H9 (cell line): ENCODE data around the gene ZNF446. TPM values are rescaled to one million over a fixed set of nuclear protein-coding genes. Genes with fewer than 3 reads are reported as not detected.

Experiments used
- DNase-seq: peaks from one replicate; pipeline ENCODE4 v3.0.0-alpha.2; 2017
- H2AFZ ChIP-seq: one replicate; pipeline ENCODE4 v1.6.1; 2013; ENCODE audit warnings: mild to moderate bottlenecking, low read length, control low read depth, moderate library complexity
- H2AK5ac ChIP-seq: 2 replicates; pipeline ENCODE4 v1.6.1; 2013; ENCODE audit warnings: low read length, control low read depth, mixed read lengths; ENCODE audit not compliant: insufficient read length
- H2BK120ac ChIP-seq: one replicate; pipeline ENCODE4 v1.6.1; 2013; ENCODE audit warnings: low read depth, mild to moderate bottlenecking, low read length, control low read depth, inconsistent platforms; ENCODE audit not compliant: poor library complexity, severe bottlenecking
- H2BK12ac ChIP-seq: 2 replicates; pipeline ENCODE4 v1.6.1; 2013; ENCODE audit warnings: low read length, control low read depth, mixed read lengths, low read depth; ENCODE audit not compliant: insufficient read length
- H2BK15ac ChIP-seq: 2 replicates; pipeline ENCODE4 v1.6.1; 2013; ENCODE audit warnings: low read depth, low read length, control low read depth
- H2BK20ac ChIP-seq: one replicate; pipeline ENCODE4 v1.6.1; 2013; ENCODE audit warnings: low read depth, mild to moderate bottlenecking, low read length, control low read depth, inconsistent platforms; ENCODE audit not compliant: poor library complexity, severe bottlenecking
- H2BK5ac ChIP-seq: 2 replicates; pipeline ENCODE4 v1.6.1; 2013; ENCODE audit warnings: low read length, control low read depth, mixed read lengths; ENCODE audit not compliant: insufficient read length
- H3K14ac ChIP-seq: 2 replicates; pipeline ENCODE4 v1.6.1; 2013; ENCODE audit warnings: low read length, control low read depth; ENCODE audit not compliant: insufficient read depth
- H3K18ac ChIP-seq: 2 replicates; pipeline ENCODE4 v1.6.1; 2013; ENCODE audit warnings: low read depth, mild to moderate bottlenecking, mixed read lengths, low read length, control low read depth; ENCODE audit not compliant: insufficient read length
- H3K23ac ChIP-seq: 2 replicates; pipeline ENCODE4 v1.6.1; 2013; ENCODE audit warnings: low read length, control low read depth, mixed read lengths, low read depth; ENCODE audit not compliant: insufficient read length
- H3K23me2 ChIP-seq: 2 replicates; pipeline ENCODE4 v1.6.1; 2013; ENCODE audit warnings: low read depth, mild to moderate bottlenecking, mixed read lengths, low read length, control low read depth; ENCODE audit not compliant: insufficient read length, poor library complexity, severe bottlenecking
- H3K27ac ChIP-seq: 2 replicates; pipeline ENCODE4 v1.5.1; 2013; ENCODE audit warnings: low read length, control low read depth, mixed read lengths, low read depth; ENCODE audit not compliant: insufficient read length
- H3K27me3 ChIP-seq: 2 replicates; pipeline ENCODE4 v1.6.1; 2013; ENCODE audit warnings: low read length, control low read depth, inconsistent platforms; ENCODE audit not compliant: insufficient read depth
- H3K4ac ChIP-seq: 2 replicates; pipeline ENCODE4 v1.6.1; 2013; ENCODE audit warnings: low read depth, mild to moderate bottlenecking, control low read depth, inconsistent platforms, low read length, moderate library complexity
- H3K4me1 ChIP-seq: 2 replicates; pipeline ENCODE4 v1.6.1; 2013; ENCODE audit warnings: low read length, control low read depth, inconsistent platforms; ENCODE audit not compliant: insufficient read depth
- H3K4me2 ChIP-seq: 2 replicates; pipeline ENCODE4 v1.6.1; 2013; ENCODE audit warnings: low read length, control low read depth, mixed read lengths; ENCODE audit not compliant: insufficient read length, insufficient read depth
- H3K56ac ChIP-seq: 2 replicates; pipeline ENCODE4 v1.6.1; 2013; ENCODE audit warnings: low read depth, mild to moderate bottlenecking, mixed read lengths, low read length, control low read depth; ENCODE audit not compliant: insufficient read length
- H3K79me1 ChIP-seq: 2 replicates; pipeline ENCODE4 v1.6.1; 2013; ENCODE audit warnings: low read depth, mild to moderate bottlenecking, moderate library complexity, low read length, control low read depth, inconsistent platforms; ENCODE audit not compliant: insufficient read depth, poor library complexity, severe bottlenecking
- H3K79me2 ChIP-seq: 2 replicates; pipeline ENCODE4 v1.6.1; 2013; ENCODE audit warnings: low read length, control low read depth, inconsistent platforms; ENCODE audit not compliant: insufficient read depth
- H3K9ac ChIP-seq: 2 replicates; pipeline ENCODE4 v1.6.1; 2013; ENCODE audit warnings: low read length, control low read depth, mixed read lengths; ENCODE audit not compliant: insufficient read length; ENCODE audit errors: extremely low read depth
- H3K9me3 ChIP-seq: one replicate; pipeline ENCODE4 v1.6.1; 2013; ENCODE audit warnings: low read depth, low read length, inconsistent platforms; ENCODE audit not compliant: control insufficient read depth
- H3T11ph ChIP-seq: one replicate; pipeline ENCODE4 v1.6.1; 2013; ENCODE audit warnings: mild to moderate bottlenecking, low read length, control low read depth, inconsistent platforms
- H4K20me1 ChIP-seq: one replicate; pipeline ENCODE4 v1.6.1; 2013; ENCODE audit not compliant: control insufficient read depth, insufficient read length, insufficient read depth
- H4K5ac ChIP-seq: 2 replicates; pipeline ENCODE4 v1.6.1; 2013; ENCODE audit warnings: low read depth, mild to moderate bottlenecking, mixed read lengths, low read length, control low read depth; ENCODE audit not compliant: insufficient read length
- H4K8ac ChIP-seq: replicated peaks from 2 replicates; pipeline ENCODE4 v1.6.1; 2013; ENCODE audit warnings: low read length, control low read depth, mixed read lengths, low read depth; ENCODE audit not compliant: insufficient read length
- H4K91ac ChIP-seq: 2 replicates; pipeline ENCODE4 v1.6.1; 2013; ENCODE audit warnings: low read depth, mild to moderate bottlenecking, moderate library complexity, mixed read lengths, low read length, control low read depth; ENCODE audit not compliant: insufficient read length
- H3K27ac Mint-ChIP-seq, 3 experiments: 2 replicates in 2 of 3; 3 replicates in 1 of 3; pipeline ENCODE4 v1.8.0; 2020 to 2021; ENCODE audit warnings: mixed read lengths in 3 of 3, mild to moderate bottlenecking in 1 of 3, moderate library complexity in 1 of 3
- H3K27me3 Mint-ChIP-seq: 2 replicates; pipeline ENCODE4 v1.8.0; 2021; ENCODE audit warnings: low read depth, mild to moderate bottlenecking, moderate library complexity, mixed read lengths
- H3K36me3 Mint-ChIP-seq, 3 experiments: 2 replicates in 2 of 3; 3 replicates in 1 of 3; pipeline ENCODE4 v1.8.0; 2020 to 2021; ENCODE audit warnings: low read depth in 3 of 3, mixed read lengths in 3 of 3; ENCODE audit not compliant: insufficient read depth in 1 of 3
- H3K4me1 Mint-ChIP-seq, 2 experiments: 2 replicates each; pipeline ENCODE4 v1.8.0; 2020; ENCODE audit warnings: mixed read lengths in 2 of 2
- H3K4me3 Mint-ChIP-seq, 2 experiments: 2 replicates in 1 of 2; 3 replicates in 1 of 2; pipeline ENCODE4 v1.8.0; 2020 to 2021; ENCODE audit warnings: mild to moderate bottlenecking in 2 of 2, mixed read lengths in 2 of 2, moderate library complexity in 1 of 2
- H3K9me3 Mint-ChIP-seq, 2 experiments: 2 replicates in 1 of 2; 3 replicates in 1 of 2; pipeline ENCODE4 v1.8.0; 2020; ENCODE audit warnings: mild to moderate bottlenecking in 2 of 2, mixed read lengths in 2 of 2, moderate library complexity in 1 of 2
- CTCF ChIP-seq: fragments of 200-600 bp; sonication (generic); conservative IDR thresholded peaks from 3 replicates; pipeline ENCODE4 v1.8.0; 2021; ENCODE audit warnings: antibody characterized with exemption, mild to moderate bottlenecking
- WGBS: extraction: QIAGEN DNeasy Blood & Tissue Kit; methylation state at CpG from one replicate; pipeline ENCODE4 v1.1.7; 2013; ENCODE audit warnings: missing lambda C conversion rate, low lambda C conversion rate, mixed read lengths; ENCODE audit not compliant: insufficient read length; ENCODE audit errors: extremely low coverage; 5-methylcytosine and 5-hydroxymethylcytosine counted together
- total RNA-seq: library from RNA; stranded (reverse); gene quantifications from 2 replicates; pipeline ENCODE4 v1.2.1, GENCODE V29; 2021

ZNF446 gene
- total RNA-seq, 1 experiment from 2014 or later = 7.6 TPM

GRCh38 chr19:58451358-58452101 is 24.6 kb upstream of the ZNF446 start, which contains the start of gene ZNF324B:
ZNF324B (plus strand) TSS chr19:58451622; CDS start chr19:58453702, 2,080 bp downstream.
- no peak within 1 kb of the TSS for H4K8ac ChIP-seq
- H3T11ph ChIP-seq = no peak within 1 kb of the TSS
- no peak within 1 kb of the TSS; the same call in 1 of the 2 replicates for H3K14ac ChIP-seq
- H3K79me1 ChIP-seq = no peaks in the 10 kb centered on the region
- H3K4me2 ChIP-seq = peak within 1 kb of the TSS; percentile 49
- H2BK12ac ChIP-seq = no peak within 1 kb of the TSS
- no peak within 1 kb of the TSS for H2BK15ac ChIP-seq
- H3K9ac ChIP-seq = no peak within 1 kb of the TSS
- no peak within 1 kb of the TSS for H3K56ac ChIP-seq
- no peak for TF ChIP-seq CTCF
- peaks cover 3% of the 10 kb centered on the region for H3K23me2 ChIP-seq
- Mint-ChIP-seq H3K4me1 (peaks cover 12 to 13% of the 10 kb centered on the region in 2 experiments), H3K27ac (no peak within 1 kb of the TSS), H3K36me3 (peaks cover 3 to 12% (median 8%) of the 10 kb centered on the region in 3 experiments; a peak in 5 of 7 replicates), H3K27me3 (peaks cover 55% of the 10 kb centered on the region), H3K4me3 (peak within 1 kb of the TSS; percentile 71 to 84), H3K9me3 (peaks cover 29 to 32% of the 10 kb centered on the region in 2 experiments)
- H3K23ac ChIP-seq = no peak within 1 kb of the TSS
- no CpG with 5 or more reads among the region's 79 CpGs for WGBS
- no peak within 1 kb of the TSS for H3K18ac ChIP-seq
- no peak within 1 kb of the TSS for H4K5ac ChIP-seq
- DNase-seq = peak; percentile 98
- no peak within 1 kb of the TSS for H2BK5ac ChIP-seq
- peaks cover 3% of the 10 kb centered on the region; the same call in 1 of the 2 replicates for H3K27me3 ChIP-seq
- no peaks in the 10 kb centered on the region for H4K20me1 ChIP-seq
- no peaks in the 10 kb centered on the region for H3K79me2 ChIP-seq
- H2AK5ac ChIP-seq = no peak within 1 kb of the TSS
- peaks cover 4% of the 10 kb centered on the region for H3K9me3 ChIP-seq
- no peak within 1 kb of the TSS for H2BK20ac ChIP-seq
- H4K91ac ChIP-seq = no peak within 1 kb of the TSS
- H2AFZ ChIP-seq = peak within 1 kb of the TSS; percentile 80
- H3K4ac ChIP-seq = no peak within 1 kb of the TSS
- H3K27ac ChIP-seq = no peak within 1 kb of the TSS
- no peak within 1 kb of the TSS for H2BK120ac ChIP-seq
- H3K4me1 ChIP-seq = no peaks in the 10 kb centered on the region
